Stimulated activated CD4-positive, alpha-beta T cell treated with anti-CD3 and anti-CD28 coated beads, Interleukin-15, amount 100 ng/mL, for 1 hour (primary cell): ENCODE data around the gene CAMK2D.

Experiments
- DNase-seq, 2 donors: peaks; one replicate each; pipeline ENCODE4 v3.0.0-alpha.2; 2020; ENCODE audit warnings: low read depth in 1 of 2, low spot score in 1 of 2

The CAMK2D gene

GRCh38 chr4:113404841-113405240 is 356.7 kb downstream of the CAMK2D start:
- no peak for DNase-seq

- DNase-seq: no peak
Measured at GRCh38 chr4:113404167-113404571, 357.4 kb downstream of the CAMK2D start.
